ENCODE data around the gene RASSF8. TPM values are rescaled to one million over a fixed set of nuclear protein-coding genes. Genes with fewer than 3 reads are reported as not detected.

Gene RASSF8
- total and polyA plus RNA-seq, 2 donors from 2014 or later: 12.0 to 52.8 TPM

GRCh38 chr12:26096036-26096435 lies 137.6 kb downstream of the RASSF8 start:
- no peak for DNase-seq
- H3K9me3 ChIP-seq (ENCODE audit: control insufficient read depth in 2 of 3, insufficient read depth in 1 of 3, low read length in 3 of 3): no peaks in the 10 kb centered on the region
- no peaks in the 10 kb centered on the region for H3K27me3 ChIP-seq (ENCODE audit: control insufficient read depth, insufficient read depth, low read length)
- FAIRE-seq: no peak
- no peaks in the 10 kb centered on the region for H3K4me1 ChIP-seq (ENCODE audit: control insufficient read depth in 2 of 3, insufficient read depth in 2 of 3, low read depth in 1 of 3, low read length in 3 of 3)
- no peak for TF ChIP-seq CTCF (IDR thresholded peaks at IDR 0.05; ENCODE audit: borderline replicate concordance, extremely low read depth, insufficient read depth)
- no peak overlapping the region for H3K4me3 ChIP-seq (ENCODE audit: low read length in 3 of 3)
- H3K9ac ChIP-seq (ENCODE audit: low read length in 3 of 3): no peak overlapping the region
- no peaks in the 10 kb centered on the region for H3K36me3 ChIP-seq (ENCODE audit: control insufficient read depth in 2 of 3, insufficient read depth in 3 of 3, low read length in 3 of 3)
- intact Hi-C loops (cut with DNase I): no loop called here
- H3K27ac ChIP-seq (ENCODE audit: low read depth in 2 of 2, low read length in 2 of 2): no peak overlapping the region

- H3K9me3 ChIP-seq (ENCODE audit: control insufficient read depth in 2 of 3, insufficient read depth in 1 of 3, low read length in 3 of 3): no peaks in the 10 kb centered on the region
- H3K36me3 ChIP-seq (ENCODE audit: control insufficient read depth in 2 of 3, insufficient read depth in 3 of 3, low read length in 3 of 3): no peaks in the 10 kb centered on the region
- H3K27ac ChIP-seq (ENCODE audit: low read depth in 2 of 2, low read length in 2 of 2): no peak overlapping the region
- TF ChIP-seq CTCF (IDR thresholded peaks at IDR 0.05; ENCODE audit: borderline replicate concordance, extremely low read depth, insufficient read depth): peak; percentile 95
- DNase-seq (peak; percentile 73 to 88 (median 78)), FAIRE-seq (peak; percentile 96)
- no peak overlapping the region for H3K4me3 ChIP-seq (ENCODE audit: low read length in 3 of 3)
- H3K27me3 ChIP-seq (ENCODE audit: control insufficient read depth, insufficient read depth, low read length): no peaks in the 10 kb centered on the region
- H3K9ac ChIP-seq (ENCODE audit: low read length in 3 of 3): no peak overlapping the region
- intact Hi-C loops (cut with DNase I): no loop called here
- no peaks in the 10 kb centered on the region for H3K4me1 ChIP-seq (ENCODE audit: control insufficient read depth in 2 of 3, insufficient read depth in 2 of 3, low read depth in 1 of 3, low read length in 3 of 3)
Observed at GRCh38 chr12:26097046-26097878, 138.8 kb downstream of the RASSF8 start.

GRCh38 chr12:26100666-26101349 lies 142.3 kb downstream of the RASSF8 start:
- H3K9ac ChIP-seq (ENCODE audit: low read length in 3 of 3): no peak overlapping the region
- H3K4me3 ChIP-seq (ENCODE audit: low read length in 3 of 3): no peak overlapping the region
- DNase-seq (no peak), FAIRE-seq (no peak)
- H3K4me1 ChIP-seq (ENCODE audit: control insufficient read depth in 2 of 3, insufficient read depth in 2 of 3, low read depth in 1 of 3, low read length in 3 of 3): no peaks in the 10 kb centered on the region
- no peaks in the 10 kb centered on the region for H3K9me3 ChIP-seq (ENCODE audit: control insufficient read depth in 2 of 3, insufficient read depth in 1 of 3, low read length in 3 of 3)
- intact Hi-C loops (cut with DNase I): no loop called here
- no peak overlapping the region for H3K27ac ChIP-seq (ENCODE audit: low read depth in 2 of 2, low read length in 2 of 2)
- no peaks in the 10 kb centered on the region for H3K27me3 ChIP-seq (ENCODE audit: control insufficient read depth, insufficient read depth, low read length)
- no peaks in the 10 kb centered on the region for H3K36me3 ChIP-seq (ENCODE audit: control insufficient read depth in 2 of 3, insufficient read depth in 3 of 3, low read length in 3 of 3)
- TF ChIP-seq CTCF (IDR thresholded peaks at IDR 0.05; ENCODE audit: borderline replicate concordance, extremely low read depth, insufficient read depth): no peak

All from kidney (tissue), 14 donors.